Superior temporal gyrus (tissue), 1 donor: ENCODE results near the gene RAB5B.
A peak's percentile ranks its signal among the peaks of the same experiment; 100 is the strongest.

ENCODE experiments used
- DNase-seq: peaks from one replicate; pipeline ENCODE4 v3.0.0-alpha.2; 2016; ENCODE audit errors: extremely low spot score

RAB5B gene, protein sequence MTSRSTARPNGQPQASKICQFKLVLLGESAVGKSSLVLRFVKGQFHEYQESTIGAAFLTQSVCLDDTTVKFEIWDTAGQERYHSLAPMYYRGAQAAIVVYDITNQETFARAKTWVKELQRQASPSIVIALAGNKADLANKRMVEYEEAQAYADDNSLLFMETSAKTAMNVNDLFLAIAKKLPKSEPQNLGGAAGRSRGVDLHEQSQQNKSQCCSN

DNA sequence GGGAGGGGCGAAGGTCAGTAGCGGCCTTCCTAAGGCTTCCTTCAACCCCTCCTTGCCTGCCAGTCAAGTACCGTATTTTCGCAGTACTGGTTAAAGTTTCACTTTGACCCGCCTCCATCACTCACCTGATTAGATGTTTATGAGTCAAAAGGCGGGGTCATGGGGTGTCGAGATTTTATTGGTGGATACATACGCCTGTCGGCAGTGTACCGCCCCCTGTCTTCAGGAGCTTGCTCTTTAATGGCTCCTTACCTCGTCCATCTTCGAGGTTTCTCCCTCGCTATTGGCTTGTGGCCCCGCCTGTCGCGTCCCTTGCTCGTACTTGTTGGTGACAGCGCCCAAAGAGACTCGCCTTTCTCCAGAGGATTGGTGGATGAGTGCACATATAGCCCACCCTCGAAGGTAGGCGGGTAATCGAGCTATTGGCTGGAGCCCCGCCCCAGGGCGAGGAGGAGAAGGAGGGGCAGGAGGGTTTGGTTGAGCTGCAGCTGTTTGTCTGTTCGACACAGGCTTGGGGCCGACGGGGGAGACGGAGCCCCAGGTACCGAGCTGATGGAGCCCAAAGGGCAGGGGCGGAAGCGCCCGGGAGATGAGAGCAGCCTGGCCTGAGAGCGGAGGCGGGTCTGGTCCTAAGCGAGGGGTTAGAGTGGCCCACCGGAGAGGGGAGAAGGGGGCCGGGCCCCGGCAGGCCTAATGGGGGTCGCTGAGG is at the start of gene RAB5B:
RAB5B (plus strand) TSS at position 480 of the 709 bp plus-strand sequence. CDS start 12,883 bp downstream, outside the sequence.
- peak; percentile 100 for DNase-seq

GRCh38 chr12:55925371-55925770 is 48.5 kb upstream of the RAB5B start:
- DNase-seq = no peak

GRCh38 chr12:55925870-55926737 is 47.8 kb upstream of the RAB5B start:
- DNase-seq = no peak

DNA sequence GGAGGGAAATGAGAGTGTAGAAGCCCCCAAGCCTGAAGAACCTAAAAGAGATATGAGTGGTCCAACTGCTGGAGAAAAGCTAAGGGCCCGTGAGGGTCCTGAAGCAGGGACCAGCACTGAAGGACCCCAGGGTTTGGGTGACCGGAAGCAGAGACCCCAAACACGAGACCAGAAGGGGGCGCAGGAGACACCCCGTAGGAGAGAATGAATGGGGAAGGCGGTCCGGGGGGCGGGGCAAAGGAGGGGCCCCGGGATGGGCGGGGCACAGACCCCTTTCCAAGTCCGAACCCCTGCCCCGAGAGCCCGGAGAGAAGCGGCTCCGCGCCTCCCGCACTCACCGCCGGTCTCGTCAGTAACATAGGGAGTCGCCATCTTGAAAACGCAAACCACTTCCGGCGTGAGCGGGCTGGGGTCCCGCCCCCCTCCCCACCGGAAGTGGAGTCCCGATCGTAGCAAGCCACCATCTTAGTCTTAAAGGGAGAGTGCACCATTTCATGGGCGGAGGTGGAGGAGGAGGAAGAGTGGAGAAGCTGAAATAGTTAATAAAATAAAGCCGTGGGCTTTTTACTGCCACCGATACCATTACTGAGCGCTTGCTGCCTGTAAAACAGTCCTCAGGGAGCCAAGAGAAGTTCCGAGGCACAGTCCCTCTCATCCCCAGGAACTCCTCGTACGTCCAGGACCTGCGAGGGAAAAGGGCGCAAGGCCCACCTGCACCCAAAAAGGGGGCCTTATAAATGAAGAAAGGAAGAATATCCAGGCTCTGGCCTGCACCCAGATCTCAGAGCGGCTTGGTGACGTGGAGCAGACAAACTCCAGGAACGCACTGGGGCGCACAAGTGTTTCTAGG is 46.9 kb upstream of the RAB5B start:
- DNase-seq = peak; percentile 91

DNA sequence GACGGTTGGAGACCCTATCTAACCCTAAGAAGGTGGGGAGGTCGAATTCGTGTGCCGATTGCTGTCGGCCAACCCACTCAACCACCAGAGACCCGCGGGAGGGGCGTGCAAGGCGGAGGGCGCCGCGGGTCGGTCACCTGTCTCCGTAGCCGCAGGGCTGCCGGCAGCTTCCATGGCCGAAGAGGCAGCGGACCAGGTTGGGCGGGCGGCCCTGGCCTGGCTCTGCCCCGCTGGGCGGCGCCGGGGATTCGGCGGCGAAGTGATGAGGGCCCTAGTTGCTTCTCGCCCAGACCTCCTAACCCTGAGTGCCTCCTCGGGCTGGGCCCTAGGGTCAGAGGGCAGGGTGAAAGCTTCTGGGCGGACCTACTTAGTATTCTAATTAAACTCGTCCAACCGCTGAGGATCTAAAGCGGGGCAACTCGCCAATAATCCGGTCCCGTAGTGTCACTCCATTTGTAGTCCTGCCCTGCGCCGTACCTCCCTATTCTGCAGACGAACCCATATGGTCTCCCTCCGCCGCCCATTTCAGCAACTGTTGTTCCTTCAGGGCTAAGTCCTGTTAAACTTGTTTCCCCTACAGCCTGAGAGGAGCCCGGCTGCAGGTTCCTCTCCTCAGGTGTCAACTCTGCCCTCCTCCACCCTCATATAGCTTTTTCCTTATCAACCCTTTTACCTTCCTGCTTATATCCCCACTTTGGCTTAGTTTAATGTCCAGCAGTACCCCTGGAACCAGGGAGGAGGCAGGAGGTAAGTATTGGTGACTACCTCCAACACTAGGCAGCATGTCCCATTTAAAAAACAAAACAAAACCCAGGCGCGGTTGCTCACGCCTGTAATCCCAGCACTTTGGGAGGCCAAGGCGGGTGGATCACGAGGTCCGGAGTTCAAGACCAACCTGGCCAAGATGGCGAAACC is 46.0 kb upstream of the RAB5B start, which contains the start of gene PYM1:
PYM1 (minus strand) TSS at position 307 of the 915 bp plus-strand sequence; CDS start at position 174, 133 bp downstream.
- DNase-seq = peak; percentile 69

GRCh38 chr12:55929306-55929791 is 44.5 kb upstream of the RAB5B start:
- no peak for DNase-seq

- peak; percentile 72 for DNase-seq
Observed at GRCh38 chr12:55930771-55931316, 43.0 kb upstream of the RAB5B start, which contains the start of gene DGKA. TSS of gene DGKA (plus strand) at chr12:55931162. CDS start at chr12:55936504, 5,342 bp downstream.

- no peak for DNase-seq
Observed at GRCh38 chr12:55931317-55931779, 42.5 kb upstream of the RAB5B start.

GRCh38 chr12:55931780-55932550 is 41.9 kb upstream of the RAB5B start:
- DNase-seq = peak; percentile 19

DNA sequence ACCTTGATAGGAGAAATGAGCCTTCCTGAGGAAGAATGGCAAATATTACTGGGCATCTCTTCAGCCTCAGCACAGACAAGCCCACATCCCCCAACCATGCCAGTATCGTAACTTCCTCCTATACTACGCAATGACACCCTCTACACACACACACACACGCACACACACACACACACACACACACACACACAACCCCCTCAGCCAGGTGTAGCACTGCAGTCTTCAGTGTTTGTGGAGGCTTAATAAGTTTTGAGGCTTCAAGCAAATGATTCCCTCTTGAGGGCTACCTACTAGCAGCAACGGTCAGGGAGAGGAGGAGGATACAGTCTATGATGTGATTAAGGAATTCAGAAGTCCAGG is 41.3 kb upstream of the RAB5B start:
- no peak for DNase-seq

DNA sequence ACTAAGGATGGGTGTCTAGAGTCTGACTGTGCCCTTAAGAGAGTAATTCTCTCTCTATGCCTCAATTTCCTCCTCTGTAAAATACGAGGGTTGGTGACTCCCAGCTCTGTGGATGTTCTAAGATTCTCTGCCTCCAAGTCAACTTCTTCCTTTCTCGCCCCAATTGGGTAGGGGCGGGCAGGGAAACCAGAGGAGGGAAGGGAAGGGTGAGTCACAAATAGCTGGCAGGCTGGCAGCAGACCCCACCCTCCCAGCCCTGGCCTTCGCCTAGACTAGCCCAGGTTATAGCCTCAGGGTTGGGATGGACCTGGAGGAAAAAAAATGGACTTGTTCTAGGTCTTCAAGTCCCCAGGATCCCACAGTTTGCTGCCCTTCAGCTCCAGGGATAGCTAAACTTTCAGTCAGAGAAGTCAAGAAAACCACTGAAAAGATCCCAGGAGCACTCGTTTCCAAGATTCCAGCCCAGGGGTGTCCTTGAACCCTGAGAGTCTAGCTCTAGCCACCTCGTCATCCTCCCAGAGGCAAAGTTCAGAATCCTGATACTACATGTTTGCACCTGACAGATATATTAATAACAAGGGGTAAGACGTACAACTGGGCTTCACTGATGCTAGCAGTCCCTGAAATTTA is 40.6 kb upstream of the RAB5B start:
- no peak for DNase-seq

DNA sequence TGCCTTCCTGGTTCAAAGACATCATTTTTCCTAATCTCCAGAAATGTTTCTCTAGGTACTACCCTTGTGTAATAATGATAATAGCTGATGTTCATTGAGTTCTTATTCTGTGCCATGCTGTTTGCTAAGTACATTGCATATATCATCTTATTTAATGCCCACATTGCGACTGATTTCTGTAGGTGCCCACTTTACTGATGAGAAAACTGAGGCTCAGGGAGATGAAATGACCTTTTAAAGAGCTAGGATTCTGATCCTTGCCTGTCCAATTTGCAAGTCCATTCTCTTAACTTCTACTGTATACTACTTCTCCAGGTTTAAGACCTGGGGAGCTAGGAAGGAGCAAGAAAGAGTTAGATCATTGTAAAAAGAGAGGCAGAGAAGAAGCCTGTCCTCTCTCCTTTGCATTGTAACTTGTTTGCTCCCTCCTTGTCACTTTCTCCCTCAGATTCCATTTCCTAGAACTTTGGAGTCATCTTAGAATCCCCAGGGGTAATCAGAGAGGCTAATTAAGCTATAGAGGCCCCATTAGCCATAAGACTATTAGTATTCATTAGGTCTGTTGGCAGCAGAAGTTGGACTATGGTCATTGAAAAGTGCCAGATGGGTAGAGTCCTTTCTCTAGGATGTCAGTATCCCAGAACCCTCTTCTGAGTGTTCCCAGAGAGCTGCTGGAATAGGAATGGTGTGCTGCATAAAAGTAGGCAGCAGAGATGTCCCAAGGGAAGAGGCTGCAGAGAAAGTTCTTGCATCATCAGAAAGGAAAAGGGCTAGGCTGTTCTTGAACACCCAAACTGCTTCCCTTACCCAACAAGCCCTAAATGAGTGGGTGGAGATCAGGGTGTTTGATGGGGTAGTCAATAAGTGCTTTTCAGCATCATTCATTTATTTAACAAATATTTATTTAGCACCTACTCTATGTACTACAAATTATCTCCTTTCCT is 39.8 kb upstream of the RAB5B start:
- DNase-seq = no peak

DNA sequence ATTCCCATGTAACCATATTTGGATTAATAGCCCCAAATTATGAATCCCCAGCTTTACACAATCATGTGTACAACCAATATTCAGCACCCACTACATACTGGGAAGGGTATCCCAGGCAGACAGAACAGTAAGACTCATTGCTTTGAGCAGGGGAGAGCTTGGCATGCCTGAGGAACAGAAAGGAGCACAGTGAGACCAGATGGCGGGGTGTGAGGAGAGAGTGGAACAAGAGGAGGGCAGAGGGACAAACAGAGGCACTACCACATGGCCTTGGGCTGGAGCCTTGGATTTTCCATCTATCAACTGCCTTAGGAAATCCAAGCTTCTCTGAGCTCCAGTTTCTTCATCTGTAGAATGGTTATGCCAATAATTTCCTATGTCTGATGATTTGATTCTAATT is 39.1 kb upstream of the RAB5B start:
- DNase-seq = no peak

GRCh38 chr12:55935738-55936151 is 38.1 kb upstream of the RAB5B start:
- DNase-seq = no peak

DNA sequence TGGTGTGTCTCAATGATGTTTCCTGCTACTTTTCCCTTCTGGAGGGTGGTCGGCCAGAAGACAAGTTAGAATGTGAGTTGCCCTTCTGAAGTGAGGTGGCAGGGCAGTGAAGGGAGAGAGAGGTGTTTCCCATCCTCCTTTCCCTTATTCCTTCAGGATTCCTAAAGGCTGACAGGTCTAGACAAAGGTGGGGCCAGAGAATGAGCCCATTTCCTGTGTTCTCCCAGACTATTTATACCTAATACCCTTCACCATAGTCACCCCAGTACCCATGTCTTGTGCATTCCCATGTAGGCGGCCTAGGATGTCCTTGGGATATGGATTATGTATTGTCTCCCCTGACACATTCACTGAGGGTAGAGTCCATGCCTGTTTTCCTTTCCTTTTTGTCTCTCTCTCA is 35.9 kb upstream of the RAB5B start:
- no peak for DNase-seq

DNA sequence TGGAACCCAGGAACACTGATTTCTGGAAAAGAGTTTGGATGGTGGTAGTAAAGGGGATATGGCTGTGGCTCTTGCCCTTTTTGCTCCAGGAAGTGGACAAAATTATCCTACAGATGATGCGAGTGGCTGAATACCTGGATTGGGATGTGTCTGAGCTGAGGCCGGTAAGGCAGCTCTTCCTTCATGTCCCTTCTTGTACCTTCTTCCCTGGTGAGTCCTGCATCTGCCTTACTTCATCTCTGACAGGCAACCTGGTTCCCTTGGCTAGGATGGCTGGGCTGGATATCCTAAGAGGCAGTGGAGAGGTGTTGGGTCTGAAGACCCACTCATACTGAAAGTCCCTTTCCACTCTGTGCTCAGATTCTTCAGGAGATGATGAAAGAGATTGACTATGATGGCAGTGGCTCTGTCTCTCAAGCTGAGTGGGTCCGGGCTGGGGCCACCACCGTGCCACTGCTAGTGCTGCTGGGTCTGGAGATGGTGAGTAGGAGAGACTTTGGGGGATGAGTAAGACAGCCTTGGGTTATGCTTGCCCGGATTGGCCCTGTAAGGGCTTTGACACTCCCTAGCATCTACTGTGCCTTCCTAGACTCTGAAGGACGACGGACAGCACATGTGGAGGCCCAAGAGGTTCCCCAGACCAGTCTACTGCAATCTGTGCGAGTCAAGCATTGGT is 34.9 kb upstream of the RAB5B start:
- DNase-seq = no peak
